ENCODE results near the gene UBE2E1. TPM values are rescaled to one million over a fixed set of nuclear protein-coding genes. Genes with fewer than 3 reads are reported as not detected.
A peak's percentile ranks its signal among the peaks of the same experiment; 100 is the strongest.

Gene UBE2E1
- total RNA-seq: 83.2 TPM
- 69.1 TPM for polyA plus RNA-seq (ENCODE audit: insufficient read depth, low read depth, low replicate concordance)
- long read RNA-seq, donor 1, transcript UBE2E1-201 (6 exons, 1,511 nt): major isoform, 23 of 33 reads
- long read RNA-seq, donor 1, partial matches to known transcripts: 5 of 33 reads
- long read RNA-seq, donor 1, other reads (novel, unspliced or antisense): 0 of 33 reads
- long read RNA-seq, donor 2, transcript UBE2E1-201 (6 exons, 1,511 nt): major isoform, 44 of 50 reads
- long read RNA-seq, donor 2, partial matches to known transcripts: 0 of 50 reads
- long read RNA-seq, donor 2, other reads (novel, unspliced or antisense): 0 of 50 reads
- long read RNA-seq, donor 3, transcript UBE2E1-201 (6 exons, 1,511 nt): major isoform, 55 of 66 reads
- long read RNA-seq, donor 3, partial matches to known transcripts: 9 of 66 reads
- long read RNA-seq, donor 3, other reads (novel, unspliced or antisense): 0 of 66 reads
- long read RNA-seq, donor 4, transcript UBE2E1-201 (6 exons, 1,511 nt): major isoform, 28 of 31 reads
- long read RNA-seq, donor 4, partial matches to known transcripts: 0 of 31 reads
- long read RNA-seq, donor 4, other reads (novel, unspliced or antisense): 0 of 31 reads
- long read RNA-seq, donor 5, partial matches to known transcripts: 0 of 4 reads
- long read RNA-seq, donor 5, other reads (novel, unspliced or antisense): 0 of 4 reads
- long read RNA-seq, donor 6, transcript UBE2E1-201 (6 exons, 1,511 nt): major isoform, 72 of 113 reads
- long read RNA-seq, donor 6, transcript UBE2E1-203 (5 exons, 1,224 nt): minor isoform, 7 of 113 reads
- long read RNA-seq, donor 6, partial matches to known transcripts: 25 of 113 reads
- long read RNA-seq, donor 6, other reads (novel, unspliced or antisense): 0 of 113 reads
- long read RNA-seq, donor 7, partial matches to known transcripts: 0 of 8 reads
- long read RNA-seq, donor 7, other reads (novel, unspliced or antisense): 8 of 8 reads
- long read RNA-seq, donor 8, transcript UBE2E1-201 (6 exons, 1,511 nt): major isoform, 35 of 52 reads
- long read RNA-seq, donor 8, partial matches to known transcripts: 13 of 52 reads
- long read RNA-seq, donor 8, other reads (novel, unspliced or antisense): 0 of 52 reads
- long read RNA-seq, donor 9, transcript UBE2E1-201 (6 exons, 1,511 nt): major isoform, 21 of 23 reads
- long read RNA-seq, donor 9, partial matches to known transcripts: 0 of 23 reads
- long read RNA-seq, donor 9, other reads (novel, unspliced or antisense): 0 of 23 reads
- long read RNA-seq, donor 10, transcript UBE2E1-201 (6 exons, 1,511 nt): major isoform, 19 of 26 reads
- long read RNA-seq, donor 10, partial matches to known transcripts: 0 of 26 reads
- long read RNA-seq, donor 10, other reads (novel, unspliced or antisense): 0 of 26 reads

DNA sequence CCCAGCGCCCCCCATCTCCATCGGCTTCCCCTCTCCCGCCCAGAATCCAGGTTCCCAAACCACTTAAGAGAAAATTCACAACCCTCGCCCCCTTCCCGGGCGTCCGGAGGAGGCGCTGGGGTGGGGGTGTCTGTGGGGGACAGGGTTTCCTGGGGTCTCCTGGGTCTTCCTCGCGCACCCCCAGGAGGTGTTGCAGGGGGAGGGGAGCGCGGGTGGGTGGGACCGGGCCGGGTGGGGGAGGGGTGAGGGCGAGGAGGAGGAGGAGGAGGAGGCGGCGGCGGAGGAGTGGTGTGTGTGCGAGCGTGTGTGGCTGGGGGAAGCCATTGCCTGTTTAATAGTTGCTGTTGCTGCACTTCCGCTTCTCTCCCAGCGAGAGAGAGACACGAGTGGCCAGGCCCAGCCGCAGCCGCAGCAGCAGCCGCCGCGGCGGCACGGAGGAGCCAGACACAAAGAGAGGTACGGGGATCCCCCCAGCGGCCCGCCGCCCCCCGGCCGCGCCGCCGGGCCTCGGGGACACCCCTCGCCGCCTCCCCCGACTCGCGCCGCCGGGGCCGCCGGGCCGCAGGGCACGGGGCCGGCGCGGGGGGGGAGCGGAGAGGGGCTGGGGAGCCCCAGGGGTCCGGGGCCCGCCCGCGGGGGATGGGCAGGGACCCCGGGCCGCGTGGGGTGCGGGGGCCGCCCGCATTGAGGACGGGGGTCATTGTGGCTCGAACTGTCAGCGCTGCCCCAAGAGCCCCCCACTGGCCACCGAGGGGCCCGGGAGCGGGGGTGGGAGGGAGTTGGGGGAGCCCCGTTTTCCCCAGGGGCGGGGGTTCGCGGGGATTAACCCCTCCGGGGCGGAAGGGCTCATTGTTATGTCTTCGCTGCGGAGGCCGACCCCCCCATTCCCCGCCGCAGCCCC lies at the start of gene UBE2E1:
UBE2E1 (plus strand) TSS at position 323 of the 901 bp plus-strand sequence. CDS start 1,315 bp downstream, outside the sequence.
- intact Hi-C loops (cut with DNase I): no loop called here
- Histone ChIP-seq H3K27me3 (ENCODE audit: control insufficient read depth, insufficient read depth, low read length) (no peaks in the 10 kb centered on the region), H3K4me1 (ENCODE audit: control insufficient read depth in 2 of 3, insufficient read depth in 2 of 3, low read depth in 1 of 3, low read length in 3 of 3) (peaks cover 5 to 11% (median 9%) of the 10 kb centered on the region in 3 donors), H3K9me3 (ENCODE audit: control insufficient read depth in 2 of 3, insufficient read depth in 1 of 3, low read length in 3 of 3) (no peaks in the 10 kb centered on the region), H3K4me3 (ENCODE audit: low read length in 3 of 3) (peak within 1 kb of the TSS; percentile 66 to 77 (median 68)), H3K27ac (ENCODE audit: low read depth in 2 of 2, low read length in 2 of 2) (peak within 1 kb of the TSS; percentile 73 to 83), H3K9ac (ENCODE audit: low read length in 3 of 3) (peak within 1 kb of the TSS in 2 of 3 donors; percentile 26 to 65), H3K36me3 (ENCODE audit: control insufficient read depth in 2 of 3, insufficient read depth in 3 of 3, low read length in 3 of 3) (no peaks in the 10 kb centered on the region)
- FAIRE-seq (no peak), DNase-seq (peak; percentile 70 to 90 (median 86))
- TF ChIP-seq, protein P1, sequence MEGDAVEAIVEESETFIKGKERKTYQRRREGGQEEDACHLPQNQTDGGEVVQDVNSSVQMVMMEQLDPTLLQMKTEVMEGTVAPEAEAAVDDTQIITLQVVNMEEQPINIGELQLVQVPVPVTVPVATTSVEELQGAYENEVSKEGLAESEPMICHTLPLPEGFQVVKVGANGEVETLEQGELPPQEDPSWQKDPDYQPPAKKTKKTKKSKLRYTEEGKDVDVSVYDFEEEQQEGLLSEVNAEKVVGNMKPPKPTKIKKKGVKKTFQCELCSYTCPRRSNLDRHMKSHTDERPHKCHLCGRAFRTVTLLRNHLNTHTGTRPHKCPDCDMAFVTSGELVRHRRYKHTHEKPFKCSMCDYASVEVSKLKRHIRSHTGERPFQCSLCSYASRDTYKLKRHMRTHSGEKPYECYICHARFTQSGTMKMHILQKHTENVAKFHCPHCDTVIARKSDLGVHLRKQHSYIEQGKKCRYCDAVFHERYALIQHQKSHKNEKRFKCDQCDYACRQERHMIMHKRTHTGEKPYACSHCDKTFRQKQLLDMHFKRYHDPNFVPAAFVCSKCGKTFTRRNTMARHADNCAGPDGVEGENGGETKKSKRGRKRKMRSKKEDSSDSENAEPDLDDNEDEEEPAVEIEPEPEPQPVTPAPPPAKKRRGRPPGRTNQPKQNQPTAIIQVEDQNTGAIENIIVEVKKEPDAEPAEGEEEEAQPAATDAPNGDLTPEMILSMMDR (IDR thresholded peaks at IDR 0.05; ENCODE audit: borderline replicate concordance, extremely low read depth, insufficient read depth): no peak

DNA sequence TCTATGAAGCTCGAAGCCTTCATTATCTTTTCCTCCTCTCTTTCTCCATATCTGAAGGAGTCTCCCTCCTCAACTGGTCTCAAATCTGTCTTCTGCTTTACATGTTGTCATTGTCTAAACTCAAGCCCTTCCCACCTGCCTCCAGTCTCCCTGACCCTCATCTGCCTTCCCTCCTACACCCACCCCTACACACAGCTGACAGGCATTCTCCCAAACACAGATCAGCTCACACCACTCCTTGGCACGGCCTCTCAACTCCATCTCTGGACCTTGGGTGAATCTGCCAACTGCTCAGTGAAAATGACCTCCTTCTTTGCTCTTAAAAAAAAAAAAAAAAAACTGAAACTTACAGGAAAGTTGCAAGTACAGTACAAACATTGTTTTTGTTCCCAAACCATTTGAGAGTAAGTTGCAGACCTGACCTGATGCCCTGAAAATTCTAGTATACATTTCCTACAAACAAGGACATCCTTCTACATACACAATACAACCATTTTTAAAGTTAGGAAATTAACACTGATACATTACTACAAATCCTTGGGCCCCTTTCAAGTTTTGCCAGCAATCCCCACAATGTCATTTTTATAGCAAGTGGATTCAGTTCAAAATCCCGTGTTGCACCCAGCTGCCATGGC lies 49.4 kb upstream of the UBE2E1 start:
- DNase-seq (no peak), FAIRE-seq (no peak)
- no peak overlapping the region for H3K4me3 ChIP-seq (ENCODE audit: low read length in 3 of 3)
- peaks cover 0 to 2% (median 0%) of the 10 kb centered on the region in 3 donors for H3K4me1 ChIP-seq (ENCODE audit: control insufficient read depth in 2 of 3, insufficient read depth in 2 of 3, low read depth in 1 of 3, low read length in 3 of 3)
- H3K9ac ChIP-seq (ENCODE audit: low read length in 3 of 3): no peak overlapping the region
- H3K27ac ChIP-seq (ENCODE audit: low read depth in 2 of 2, low read length in 2 of 2): no peak overlapping the region
- TF ChIP-seq, protein P1 (IDR thresholded peaks at IDR 0.05; ENCODE audit: borderline replicate concordance, extremely low read depth, insufficient read depth): no peak
- no peaks in the 10 kb centered on the region for H3K36me3 ChIP-seq (ENCODE audit: control insufficient read depth in 2 of 3, insufficient read depth in 3 of 3, low read length in 3 of 3)
- intact Hi-C loops (cut with DNase I): no loop called here
- H3K9me3 ChIP-seq (ENCODE audit: control insufficient read depth in 2 of 3, insufficient read depth in 1 of 3, low read length in 3 of 3): no peaks in the 10 kb centered on the region
- H3K27me3 ChIP-seq (ENCODE audit: control insufficient read depth, insufficient read depth, low read length): no peaks in the 10 kb centered on the region

Measured in kidney (tissue), 22 donors.